Nephron progenitor cell (in vitro differentiated cells): ENCODE results near the gene TMEM175.

Source experiments
- DNase-seq: peaks from one replicate; pipeline ENCODE4 v3.0.0; 2021
- H3K27ac Mint-ChIP-seq: 2 replicates; pipeline ENCODE4 v1.8.0; 2021; ENCODE audit warnings: mild to moderate bottlenecking, moderate library complexity, mixed read lengths
- H3K27me3 Mint-ChIP-seq: 2 replicates; pipeline ENCODE4 v1.8.0; 2021; ENCODE audit warnings: mild to moderate bottlenecking, low read depth, mixed read lengths; ENCODE audit not compliant: poor library complexity
- H3K36me3 Mint-ChIP-seq: 2 replicates; pipeline ENCODE4 v1.8.0; 2021; ENCODE audit warnings: low read depth, mixed read lengths
- H3K4me1 Mint-ChIP-seq: 2 replicates; pipeline ENCODE4 v1.8.0; 2021; ENCODE audit warnings: mixed read lengths
- H3K4me3 Mint-ChIP-seq: 2 replicates; pipeline ENCODE4 v1.8.0; 2021; ENCODE audit warnings: mild to moderate bottlenecking, moderate library complexity, mixed read lengths
- H3K9me3 Mint-ChIP-seq: 2 replicates; pipeline ENCODE4 v1.8.0; 2021; ENCODE audit warnings: mild to moderate bottlenecking, moderate library complexity, mixed read lengths
- TF ChIP-seq, protein P1 (sequence below): fragments of 200-600 bp; sonication (generic); IDR thresholded peaks from 2 replicates; pipeline ENCODE4 v1.5.0; 2021; ENCODE audit warnings: antibody characterized with exemption

TMEM175 gene

DNA sequence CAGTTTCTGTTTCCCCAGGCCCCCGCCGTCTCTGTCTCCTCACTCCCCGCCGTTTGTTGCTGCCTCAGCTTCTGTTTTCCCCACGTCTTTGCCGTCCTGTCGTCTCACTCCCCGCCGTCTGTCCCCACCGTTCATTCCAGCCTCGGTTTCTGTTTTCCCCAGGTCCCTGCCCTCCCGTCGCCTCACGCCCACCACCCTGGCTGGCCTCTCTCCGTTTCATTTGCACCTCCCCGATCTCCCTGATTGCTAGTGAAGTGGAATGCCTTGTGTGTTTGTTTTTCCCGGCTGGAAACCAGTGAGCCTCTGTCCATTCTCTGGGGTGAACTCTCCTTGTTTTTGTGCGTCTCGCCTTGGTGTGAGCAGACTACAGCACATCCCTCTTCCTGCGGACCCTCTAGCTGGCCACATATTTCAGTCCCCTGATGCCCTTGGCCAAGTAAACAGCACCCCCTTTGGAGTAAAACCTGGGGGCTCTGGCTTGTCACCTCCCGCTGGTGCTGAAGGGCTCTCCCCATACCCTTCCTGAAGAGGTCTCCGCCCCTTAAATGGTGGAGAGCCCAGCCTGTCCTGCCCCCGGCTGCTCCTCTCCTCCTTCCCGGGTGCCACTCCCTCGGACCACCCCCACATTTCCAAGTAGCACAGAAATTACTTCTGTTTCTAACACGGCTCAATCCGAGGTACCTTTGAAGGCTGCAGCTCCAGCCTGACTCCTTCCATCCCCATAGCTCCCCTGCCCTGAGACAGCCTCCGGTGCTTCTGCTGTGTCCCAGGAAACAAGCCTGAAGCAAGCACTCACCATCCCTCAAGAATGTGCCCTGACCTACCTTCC lies 13.2 kb downstream of the TMEM175 start:
- Mint-ChIP-seq H3K36me3 (no peaks in the 10 kb centered on the region), H3K4me1 (peaks cover 40% of the 10 kb centered on the region), H3K27me3 (peaks cover 59% of the 10 kb centered on the region), H3K4me3 (peak overlapping the region; percentile 77), H3K9me3 (no peaks in the 10 kb centered on the region), H3K27ac (no peak overlapping the region)
- TF ChIP-seq, protein P1, sequence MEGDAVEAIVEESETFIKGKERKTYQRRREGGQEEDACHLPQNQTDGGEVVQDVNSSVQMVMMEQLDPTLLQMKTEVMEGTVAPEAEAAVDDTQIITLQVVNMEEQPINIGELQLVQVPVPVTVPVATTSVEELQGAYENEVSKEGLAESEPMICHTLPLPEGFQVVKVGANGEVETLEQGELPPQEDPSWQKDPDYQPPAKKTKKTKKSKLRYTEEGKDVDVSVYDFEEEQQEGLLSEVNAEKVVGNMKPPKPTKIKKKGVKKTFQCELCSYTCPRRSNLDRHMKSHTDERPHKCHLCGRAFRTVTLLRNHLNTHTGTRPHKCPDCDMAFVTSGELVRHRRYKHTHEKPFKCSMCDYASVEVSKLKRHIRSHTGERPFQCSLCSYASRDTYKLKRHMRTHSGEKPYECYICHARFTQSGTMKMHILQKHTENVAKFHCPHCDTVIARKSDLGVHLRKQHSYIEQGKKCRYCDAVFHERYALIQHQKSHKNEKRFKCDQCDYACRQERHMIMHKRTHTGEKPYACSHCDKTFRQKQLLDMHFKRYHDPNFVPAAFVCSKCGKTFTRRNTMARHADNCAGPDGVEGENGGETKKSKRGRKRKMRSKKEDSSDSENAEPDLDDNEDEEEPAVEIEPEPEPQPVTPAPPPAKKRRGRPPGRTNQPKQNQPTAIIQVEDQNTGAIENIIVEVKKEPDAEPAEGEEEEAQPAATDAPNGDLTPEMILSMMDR, result no peak
- DNase-seq, result no peak

DNA sequence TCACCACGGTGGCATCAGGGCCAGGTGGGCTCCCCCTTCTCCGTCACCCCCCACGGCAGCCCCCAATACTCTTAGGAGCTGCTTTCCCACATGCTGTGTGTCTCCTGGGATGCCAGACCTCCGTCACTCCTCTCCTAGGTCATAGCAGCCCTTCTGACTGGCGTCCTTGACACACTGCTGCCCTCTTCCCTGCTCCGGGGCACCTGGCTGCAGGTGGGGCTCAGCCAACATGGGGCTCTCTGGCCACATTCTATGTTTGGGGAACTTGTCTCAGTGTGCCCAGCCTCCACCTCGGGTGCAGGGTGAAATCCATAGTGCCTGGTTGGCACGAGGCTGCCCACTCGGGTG lies 13.8 kb downstream of the TMEM175 start:
- Mint-ChIP-seq H3K4me1 (peaks cover 45% of the 10 kb centered on the region), H3K27ac (no peak overlapping the region), H3K36me3 (no peaks in the 10 kb centered on the region), H3K4me3 (peak overlapping the region; percentile 77), H3K9me3 (no peaks in the 10 kb centered on the region), H3K27me3 (peaks cover 57% of the 10 kb centered on the region)
- TF ChIP-seq, protein P1, result no peak
- DNase-seq, result no peak

DNA sequence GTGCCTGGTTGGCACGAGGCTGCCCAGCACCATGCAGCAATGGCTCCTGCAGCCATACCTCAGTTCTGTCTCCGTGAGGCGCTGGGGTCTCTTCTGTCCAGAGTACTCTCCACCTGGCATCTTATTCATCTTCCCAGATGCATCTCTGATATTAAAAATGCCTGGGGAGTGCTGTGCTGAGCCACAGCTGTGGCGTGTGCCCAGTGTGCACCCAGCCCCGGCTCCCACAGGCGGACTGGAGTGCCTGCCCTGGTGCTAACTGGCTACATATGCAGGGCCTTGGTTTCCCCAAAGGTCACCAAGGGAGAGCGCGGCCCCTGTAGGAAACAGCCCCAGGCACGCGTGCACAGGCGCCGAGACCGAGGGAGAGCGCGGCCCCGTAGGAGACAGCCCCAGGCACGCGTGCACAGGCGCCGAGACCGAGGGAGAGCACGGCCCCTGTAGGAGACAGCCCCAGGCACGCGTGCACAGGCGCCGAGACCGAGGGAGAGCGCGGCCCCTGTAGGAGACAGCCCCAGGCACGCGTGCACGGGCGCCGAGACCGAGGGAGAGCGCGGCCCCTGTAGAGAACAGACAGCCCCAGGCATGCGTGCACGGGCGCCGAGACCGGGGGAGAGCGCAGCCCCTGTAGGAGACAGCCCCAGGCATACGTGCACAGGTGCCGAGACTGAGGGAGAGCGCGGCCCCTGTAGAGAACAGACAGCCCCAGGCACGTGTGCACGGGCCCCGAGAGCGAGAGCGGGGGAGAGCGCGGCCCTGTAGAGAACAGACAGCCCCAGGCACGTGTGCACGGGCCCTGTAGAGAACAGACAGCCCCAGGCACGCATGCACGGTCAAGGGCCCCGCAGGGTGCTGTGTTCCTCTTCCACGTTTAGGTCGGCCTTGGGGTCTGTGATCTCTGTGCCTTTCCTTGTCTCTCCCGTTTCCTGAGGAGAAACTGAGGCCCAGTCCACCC lies 14.5 kb downstream of the TMEM175 start:
- peaks cover 56% of the 10 kb centered on the region for H3K27me3 Mint-ChIP-seq
- no peaks in the 10 kb centered on the region for H3K36me3 Mint-ChIP-seq
- H3K9me3 Mint-ChIP-seq, result no peaks in the 10 kb centered on the region
- no peak overlapping the region for H3K4me3 Mint-ChIP-seq
- H3K4me1 Mint-ChIP-seq, result peaks cover 53% of the 10 kb centered on the region
- TF ChIP-seq, protein P1, result no peak
- no peak for DNase-seq
- H3K27ac Mint-ChIP-seq, result no peak overlapping the region

DNA sequence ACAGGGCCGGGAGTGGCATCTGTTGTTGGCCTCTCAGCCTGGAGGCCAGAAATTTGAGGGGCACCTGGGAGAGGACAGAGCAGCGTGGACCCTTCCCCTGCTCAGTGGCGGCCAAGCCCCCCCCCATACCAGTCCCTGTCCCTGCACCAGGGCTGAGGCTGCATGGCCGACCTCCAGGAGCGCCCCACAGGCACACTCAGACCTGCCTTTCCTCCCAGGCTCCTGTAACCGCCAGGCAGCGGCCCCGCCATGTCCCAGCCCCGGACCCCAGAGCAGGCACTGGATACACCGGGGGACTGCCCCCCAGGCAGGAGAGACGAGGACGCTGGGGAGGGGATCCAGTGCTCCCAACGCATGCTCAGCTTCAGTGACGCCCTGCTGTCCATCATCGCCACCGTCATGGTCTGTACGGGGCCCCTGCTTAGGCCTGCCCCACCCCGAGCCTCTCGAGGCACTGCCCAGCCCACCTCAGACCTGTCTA lies 15.3 kb downstream of the TMEM175 start:
- Mint-ChIP-seq H3K27me3 (peaks cover 48% of the 10 kb centered on the region), H3K4me3 (no peak overlapping the region), H3K36me3 (no peaks in the 10 kb centered on the region), H3K4me1 (peaks cover 60% of the 10 kb centered on the region), H3K9me3 (no peaks in the 10 kb centered on the region), H3K27ac (no peak overlapping the region)
- TF ChIP-seq, protein P1, result no peak
- no peak for DNase-seq

DNA sequence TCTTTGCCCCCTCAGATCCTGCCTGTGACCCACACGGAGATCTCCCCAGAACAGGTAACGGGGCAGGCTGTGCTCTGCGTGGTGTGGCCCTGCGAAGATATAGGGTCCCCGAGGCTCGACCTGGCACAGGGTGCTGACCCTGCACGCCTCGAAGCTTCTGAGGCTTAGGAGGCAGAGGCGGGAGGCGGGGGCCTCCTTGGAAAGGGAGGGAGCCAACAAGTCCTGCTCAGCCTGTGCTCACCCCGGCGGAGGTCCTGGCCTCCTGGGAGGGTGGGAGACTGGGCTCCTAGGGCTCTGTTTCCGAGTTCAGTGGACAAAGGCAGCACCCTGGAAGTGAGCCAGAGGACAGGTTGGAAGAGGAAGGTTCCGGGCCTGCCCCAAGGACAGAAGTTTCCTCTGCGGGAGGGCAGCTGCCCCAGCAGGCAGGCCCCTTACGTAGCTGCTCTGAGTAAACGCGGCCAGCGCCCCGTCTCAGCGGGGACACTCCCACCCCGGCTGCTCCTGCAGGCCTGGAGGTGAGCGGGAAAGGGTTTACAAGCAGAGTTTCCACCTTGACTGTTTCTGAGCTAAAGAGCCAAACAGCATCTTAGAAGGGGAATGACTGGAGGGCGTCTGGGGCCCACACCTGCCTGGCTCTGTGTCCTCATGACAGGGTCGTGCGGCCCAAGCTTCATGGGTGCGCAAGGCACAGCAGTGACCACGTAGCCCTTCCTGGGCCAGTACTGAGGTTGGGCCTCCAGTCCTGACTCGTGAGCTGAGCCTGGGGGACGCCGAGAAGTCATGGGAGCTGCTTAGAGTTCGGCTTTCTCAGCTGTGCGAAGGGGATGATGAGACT lies 16.1 kb downstream of the TMEM175 start:
- Mint-ChIP-seq H3K4me1 (peaks cover 61% of the 10 kb centered on the region), H3K9me3 (no peaks in the 10 kb centered on the region), H3K27ac (no peak overlapping the region), H3K36me3 (no peaks in the 10 kb centered on the region), H3K27me3 (peaks cover 40% of the 10 kb centered on the region), H3K4me3 (no peak overlapping the region)
- no peak for DNase-seq
- TF ChIP-seq, protein P1, result no peak
